GM12878 (cell line): ENCODE data around the gene RPL34. TPM values are rescaled to one million over a fixed set of nuclear protein-coding genes. Genes with fewer than 3 reads are reported as not detected.

ENCODE experiments used
- DPF2 ChIP-seq: fragments of 450-650 bp; IDR thresholded peaks from 2 replicates; pipeline ENCODE4 v1.6.1; 2017; ENCODE audit warnings: mild to moderate bottlenecking
- E4F1 ChIP-seq: fragments of 450-650 bp; IDR thresholded peaks from 2 replicates; pipeline ENCODE4 v1.6.1; 2018; ENCODE audit warnings: borderline replicate concordance, mild to moderate bottlenecking; ENCODE audit not compliant: partially characterized antibody
- ELK1 ChIP-seq: IDR thresholded peaks from 2 replicates; pipeline ENCODE4 v1.6.1; 2012; ENCODE audit warnings: low read depth, low read length, improper control_type of control experiment
- ESRRA ChIP-seq: IDR thresholded peaks from 2 replicates; pipeline ENCODE4 v1.6.1; 2012; ENCODE audit warnings: mild to moderate bottlenecking, low read length, improper control_type of control experiment
- IRF5 ChIP-seq: fragments of 450-650 bp; IDR thresholded peaks from 2 replicates; pipeline ENCODE4 v1.6.1; 2017; ENCODE audit warnings: borderline replicate concordance
- POLR2AphosphoS2 ChIP-seq: IDR thresholded peaks from 2 replicates; pipeline ENCODE4 v1.6.1; 2011; ENCODE audit warnings: low read depth, mild to moderate bottlenecking, low read length, improper control_type of control experiment, moderate library complexity
- POU2F2 ChIP-seq: IDR thresholded peaks from 3 replicates; pipeline ENCODE4 v1.6.1; 2011; ENCODE audit warnings: low read depth, mild to moderate bottlenecking, low read length, borderline replicate concordance
- PRDM15 ChIP-seq: fragments of 450-650 bp; formaldehyde crosslinking; IDR thresholded peaks from 2 replicates; pipeline ENCODE4 v1.4.0; 2020; ENCODE audit warnings: mild to moderate bottlenecking, moderate library complexity
- SMARCA5 ChIP-seq: fragments of 450-650 bp; IDR thresholded peaks from 2 replicates; pipeline ENCODE4 v1.6.1; 2017; ENCODE audit warnings: mild to moderate bottlenecking
- USF1 ChIP-seq: IDR thresholded peaks from 2 replicates; pipeline ENCODE4 v1.6.1; 2011; ENCODE audit warnings: borderline replicate concordance, low read depth, mild to moderate bottlenecking, moderate library complexity, mixed read lengths, low read length; ENCODE audit not compliant: insufficient read depth; ENCODE audit errors: extremely low read length
- ZBTB33 ChIP-seq: fragments of 450-650 bp; IDR thresholded peaks from 2 replicates; pipeline ENCODE4 v1.6.1; 2017; ENCODE audit warnings: mild to moderate bottlenecking
- ZBTB40 ChIP-seq: fragments of 450-650 bp; IDR thresholded peaks from 2 replicates; pipeline ENCODE4 v1.6.1; 2016; ENCODE audit warnings: mild to moderate bottlenecking, moderate library complexity, borderline replicate concordance
- polyA plus RNA-seq, 11 experiments: library from polyadenylated mRNA; depleted of rRNA in 4 of 11; unstranded in 6 of 11; stranded (reverse) in 5 of 11; fragments of >200 nt; fragmentation: Nextera tagmentation in 4 of 11; fragmentation: Illumina TruSeq in 1 of 11; extraction: Ambion mirVana in 4 of 11; extraction: Trizol in 1 of 11; gene quantifications; 1 replicate in 1 of 11; 2 replicates in 10 of 11; pipeline versions ENCODE4 v1.2.1 to v1.2.3, GENCODE V29; 2011 to 2016; ENCODE audit warnings: inconsistent platforms in 2 of 11, missing spikeins in 2 of 11, low read depth in 1 of 11
- total RNA-seq, 4 experiments: library from RNA; depleted of rRNA in 3 of 4; stranded (reverse); fragments of >200 nt in 3 of 4; fragmentation: Illumina TruSeq in 1 of 4; extraction: Trizol in 1 of 4; gene quantifications; 2 replicates each; pipeline versions ENCODE4 v1.2.1 to v1.2.3, GENCODE V29; 2013 to 2021

Gene RPL34
- total and polyA plus RNA-seq, 10 of the 15 experiments (the other 5 are each of a cell fraction or from before 2014, with no cell fraction given), result 1,792 to 6,697 (median 2,464) TPM

GRCh38 chr4:108586778-108587177 lies 33.6 kb upstream of the RPL34 start (continued):
- no peak for TF ChIP-seq USF1
- TF ChIP-seq ELK1, result no peak
- no peak for TF ChIP-seq PRDM15 (CRISPR knock-in tag)
- no peak for TF ChIP-seq POU2F2
- no peak for TF ChIP-seq ZBTB33
- TF ChIP-seq DPF2, result no peak
- TF ChIP-seq IRF5, result no peak
- TF ChIP-seq ESRRA, result no peak
- no peak for TF ChIP-seq E4F1
- no peak for TF ChIP-seq ZBTB40
- no peak for TF ChIP-seq SMARCA5
- no peak for TF ChIP-seq POLR2AphosphoS2
